Neuronal stem cell (in vitro differentiated cells): ENCODE data around the gene ZNF560.
A peak's percentile ranks its signal among the peaks of the same experiment; 100 is the strongest.
"Not testable (repeated sequence)": the region's sequence is repeated elsewhere in the genome, so short reads cannot be mapped to it uniquely, and the experiment has no call there.

Experiments
- DNase-seq: peaks from one replicate; pipeline ENCODE4 v3.0.0-alpha.2; 2013; ENCODE audit warnings: low spot score
- H2AFZ ChIP-seq: one replicate; pipeline ENCODE4 v1.6.1; 2013; ENCODE audit warnings: mild to moderate bottlenecking, low read length, inconsistent platforms
- H2AK5ac ChIP-seq: 2 replicates; pipeline ENCODE4 v1.6.1; 2013; ENCODE audit warnings: low read depth, mild to moderate bottlenecking, inconsistent platforms, low read length, moderate library complexity, mixed read lengths
- H2BK120ac ChIP-seq: 2 replicates; pipeline ENCODE4 v1.6.1; 2013; ENCODE audit warnings: low read depth, mild to moderate bottlenecking, inconsistent platforms, low read length, moderate library complexity, mixed read lengths
- H2BK12ac ChIP-seq: one replicate; pipeline ENCODE4 v1.6.1; 2013; ENCODE audit warnings: low read length, inconsistent platforms
- H2BK15ac ChIP-seq: 2 replicates; pipeline ENCODE4 v1.6.1; 2013; ENCODE audit warnings: mild to moderate bottlenecking, low read length, inconsistent platforms, mixed read lengths
- H2BK5ac ChIP-seq: one replicate; pipeline ENCODE4 v1.6.1; 2013; ENCODE audit warnings: inconsistent platforms, mild to moderate bottlenecking, low read length, moderate library complexity
- H3K14ac ChIP-seq: one replicate; pipeline ENCODE4 v1.6.1; 2013; ENCODE audit warnings: low read length, inconsistent platforms
- H3K18ac ChIP-seq: 2 replicates; pipeline ENCODE4 v1.6.1; 2013; ENCODE audit warnings: low read length, inconsistent platforms
- H3K23ac ChIP-seq: 2 replicates; pipeline ENCODE4 v1.6.1; 2013; ENCODE audit warnings: low read depth, mild to moderate bottlenecking, mixed read lengths, low read length, inconsistent platforms; ENCODE audit not compliant: poor library complexity
- H3K27ac ChIP-seq: replicated peaks from 3 replicates; pipeline ENCODE4 v1.5.1; 2013; ENCODE audit warnings: low read length, inconsistent platforms
- H3K27me3 ChIP-seq, 3 experiments: 2 replicates each; pipeline ENCODE4 v1.6.1; 2013; ENCODE audit warnings: low read length in 3 of 3, mild to moderate bottlenecking in 2 of 3, inconsistent platforms in 1 of 3, low read depth in 1 of 3, mixed read lengths in 1 of 3, moderate library complexity in 1 of 3; ENCODE audit not compliant: control insufficient read depth in 3 of 3, insufficient read depth in 3 of 3
- H3K36me3 ChIP-seq, 2 donors: replicated peaks in 1 of 2; 2 replicates each; pipeline ENCODE4 v1.6.1; 2013; ENCODE audit warnings: low read length in 2 of 2; ENCODE audit not compliant: control insufficient read depth in 2 of 2, insufficient read depth in 2 of 2
- H3K4ac ChIP-seq: 2 replicates; pipeline ENCODE4 v1.6.1; 2013; ENCODE audit warnings: inconsistent platforms, mild to moderate bottlenecking, low read length, moderate library complexity
- H3K4me1 ChIP-seq, 2 donors: 1 replicate in 1 of 2; 2 replicates in 1 of 2; pipeline ENCODE4 v1.6.1; 2013; ENCODE audit warnings: low read length in 2 of 2, low read depth in 1 of 2; ENCODE audit not compliant: control insufficient read depth in 2 of 2, insufficient read depth in 1 of 2
- H3K4me2 ChIP-seq: one replicate; pipeline ENCODE4 v1.6.1; 2013; ENCODE audit warnings: mild to moderate bottlenecking, low read length, inconsistent platforms; ENCODE audit not compliant: insufficient read depth, poor library complexity, severe bottlenecking
- H3K4me3 ChIP-seq, 2 donors: 2 replicates each; pipeline ENCODE4 v1.5.1; 2013; ENCODE audit warnings: low read length in 2 of 2, mild to moderate bottlenecking in 2 of 2, inconsistent platforms in 1 of 2, moderate library complexity in 1 of 2
- H3K79me1 ChIP-seq: one replicate; pipeline ENCODE4 v1.6.1; 2013; ENCODE audit warnings: low read depth, mild to moderate bottlenecking, inconsistent platforms, low read length, moderate library complexity
- H3K9ac ChIP-seq: one replicate; pipeline ENCODE4 v1.6.1; 2013; ENCODE audit warnings: mild to moderate bottlenecking, low read depth, low read length, inconsistent platforms; ENCODE audit not compliant: poor library complexity
- H3K9me3 ChIP-seq, 2 donors: replicated peaks in 1 of 2; 2 replicates each; pipeline versions ENCODE3 to v1.6.1; 2013; ENCODE audit warnings: low read length in 2 of 2, mild to moderate bottlenecking in 2 of 2, inconsistent platforms in 1 of 2, low read depth in 1 of 2, mixed read lengths in 1 of 2, moderate library complexity in 1 of 2; ENCODE audit not compliant: control insufficient read depth in 2 of 2, insufficient read depth in 1 of 2
- H4K8ac ChIP-seq: one replicate; pipeline ENCODE4 v1.6.1; 2013; ENCODE audit warnings: low read depth, mild to moderate bottlenecking, inconsistent platforms, low read length, moderate library complexity
- H4K91ac ChIP-seq: one replicate; pipeline ENCODE4 v1.6.1; 2013; ENCODE audit warnings: low read length, low read depth, mild to moderate bottlenecking, inconsistent platforms; ENCODE audit not compliant: poor library complexity
- WGBS, 2 donors: extraction: QIAGEN DNeasy Blood & Tissue Kit; methylation state at CpG; one replicate each; pipeline ENCODE4 v1.1.7; 2013; ENCODE audit warnings: missing lambda C conversion rate in 2 of 2, mixed read lengths in 1 of 2; ENCODE audit not compliant: insufficient read length in 2 of 2, insufficient replicate concordance in 1 of 2; ENCODE audit errors: extremely low coverage in 2 of 2; 5-methylcytosine and 5-hydroxymethylcytosine counted together

The ZNF560 gene

DNA sequence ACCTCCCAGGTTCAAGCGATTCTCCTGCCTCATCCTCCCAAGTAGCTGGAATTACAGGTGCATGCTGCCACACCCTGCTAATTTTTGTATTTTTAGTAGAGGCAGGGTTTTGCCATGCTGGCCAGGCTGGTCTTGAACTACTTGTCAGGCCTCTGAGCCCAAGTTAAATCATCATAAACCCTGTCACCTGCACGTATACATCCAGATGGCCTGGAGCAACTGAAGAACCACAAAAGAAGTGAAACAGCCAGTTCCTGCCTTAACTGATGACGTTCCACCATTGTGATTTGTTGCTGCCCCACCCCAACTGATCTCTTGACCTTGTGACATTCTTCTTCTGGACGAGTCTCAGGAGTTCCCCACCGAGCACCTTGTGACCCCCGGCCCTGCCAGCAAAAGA, 40.8 kb upstream of the ZNF560 start:
- DNase-seq, H3K79me1 ChIP-seq, H2BK5ac ChIP-seq, H3K23ac ChIP-seq, H3K4me2 ChIP-seq, H2BK12ac ChIP-seq, H4K91ac ChIP-seq, H3K4ac ChIP-seq, H2BK120ac ChIP-seq, H2AK5ac ChIP-seq, H2BK15ac ChIP-seq, H3K18ac ChIP-seq, H3K27ac ChIP-seq, H3K9ac ChIP-seq, H3K4me1 ChIP-seq, H3K27me3 ChIP-seq, H3K14ac ChIP-seq, H4K8ac ChIP-seq: not testable (repeated sequence)
- peaks cover 19 to 30% of the 10 kb centered on the region in 2 donors for H3K36me3 ChIP-seq
- no CpG with 5 or more reads among the region's 6 CpGs for WGBS, 2 donors
- peak overlapping the region in 1 of 2 donors; percentile 85 for H3K4me3 ChIP-seq
- peak overlapping the region; percentile 89 for H2AFZ ChIP-seq
- H3K9me3 ChIP-seq = peaks cover 16 to 36% of the 10 kb centered on the region in 2 donors

DNA sequence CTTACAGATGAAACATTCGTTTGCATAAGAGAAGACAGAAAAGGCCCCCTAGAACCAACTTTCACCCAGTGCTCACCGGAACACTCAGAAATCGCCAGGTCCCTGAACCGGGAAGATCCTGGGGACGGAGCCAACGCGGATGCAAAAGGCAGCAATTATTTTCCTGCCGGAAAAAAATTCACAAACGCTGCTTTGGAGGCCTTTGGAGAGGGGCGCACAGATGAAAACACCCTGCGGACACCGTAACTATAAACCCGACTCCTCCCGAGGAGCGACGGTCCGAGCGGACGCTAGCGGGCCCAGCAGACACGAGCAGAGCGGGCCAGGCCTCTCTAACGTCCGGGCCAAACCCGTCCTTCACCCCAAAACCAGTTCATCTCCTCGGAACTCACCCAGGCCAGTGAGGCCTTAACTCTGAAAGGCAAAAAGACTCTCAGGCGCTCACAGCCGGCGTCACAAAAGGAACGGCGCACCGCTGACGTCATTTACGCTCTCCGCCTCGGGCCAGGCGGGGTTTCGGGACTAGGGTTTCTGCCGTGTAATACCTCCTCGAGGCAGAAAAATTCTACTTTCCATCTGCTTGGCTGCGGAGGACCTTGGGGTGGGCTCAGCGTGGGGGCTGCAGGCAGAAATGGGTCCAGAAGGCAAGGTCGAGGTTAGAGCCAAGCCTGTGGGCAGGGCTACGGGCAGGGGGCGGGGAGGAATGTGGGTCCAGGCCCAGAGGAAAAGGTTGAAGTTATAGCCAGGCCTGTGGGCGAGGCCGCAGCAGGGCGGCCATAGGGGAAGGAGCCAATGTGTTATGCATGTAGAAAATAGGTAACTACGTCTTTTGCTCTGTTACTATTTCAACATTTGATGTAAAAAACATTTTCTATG, 40.0 kb upstream of the ZNF560 start, which contains the start of gene ZNF426:
Gene ZNF426, minus strand, starts transcription at position 463 of the 876 bp plus-strand sequence. CDS start 2,413 bp downstream, outside the sequence.
- H3K9me3 ChIP-seq = peaks cover 22 to 44% of the 10 kb centered on the region in 2 donors
- H4K8ac ChIP-seq = peak within 1 kb of the TSS; percentile 99
- WGBS, 2 donors = no CpG with 5 or more reads among the region's 49 CpGs
- H3K23ac ChIP-seq = peak within 1 kb of the TSS; percentile 12
- H2BK12ac ChIP-seq = no peak within 1 kb of the TSS
- peak within 1 kb of the TSS; percentile 100 for H3K18ac ChIP-seq
- H3K4ac ChIP-seq = no peak within 1 kb of the TSS
- H2BK5ac ChIP-seq = peak within 1 kb of the TSS; percentile 94
- H2BK15ac ChIP-seq = no peak within 1 kb of the TSS
- no peaks in the 10 kb centered on the region for H3K79me1 ChIP-seq
- H2BK120ac ChIP-seq = no peak within 1 kb of the TSS
- no peak within 1 kb of the TSS for H4K91ac ChIP-seq
- no peaks in the 10 kb centered on the region for H3K27me3 ChIP-seq
- peak within 1 kb of the TSS; percentile 88 for H3K27ac ChIP-seq
- peaks cover 0 to 2% of the 10 kb centered on the region in 2 donors for H3K4me1 ChIP-seq
- H3K4me2 ChIP-seq = peak within 1 kb of the TSS; percentile 60
- H2AFZ ChIP-seq = peak within 1 kb of the TSS; percentile 89
- peak within 1 kb of the TSS; percentile 89 for H3K14ac ChIP-seq
- peak within 1 kb of the TSS; percentile 97 for H3K9ac ChIP-seq
- peaks cover 26 to 38% of the 10 kb centered on the region in 2 donors for H3K36me3 ChIP-seq
- peak within 1 kb of the TSS; percentile 29 for H2AK5ac ChIP-seq
- DNase-seq = peak; percentile 82
- H3K4me3 ChIP-seq = peak within 1 kb of the TSS; percentile 85 to 99

DNA sequence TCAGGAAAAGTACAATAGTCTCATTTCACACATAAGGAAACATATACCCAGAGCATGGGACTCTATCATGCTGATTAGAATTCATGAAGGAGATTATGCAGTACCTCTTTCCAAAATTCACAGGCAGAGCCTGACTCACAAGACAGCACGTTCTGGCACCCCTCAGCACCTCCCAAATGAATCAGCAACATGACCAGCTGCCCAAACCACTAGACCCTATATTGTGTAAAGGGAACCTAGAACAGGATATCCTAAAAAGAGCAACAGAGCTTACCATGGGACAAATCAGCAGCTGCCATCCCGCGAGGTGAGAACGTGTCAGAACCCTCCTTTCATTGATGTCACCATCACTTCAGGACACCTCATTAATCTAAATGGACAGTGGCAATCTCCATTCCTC, 37.5 kb upstream of the ZNF560 start:
- Histone ChIP-seq H2BK5ac (no peak overlapping the region), H4K91ac (no peak overlapping the region), H3K4me3 (no peak overlapping the region), H2BK12ac (no peak overlapping the region), H3K18ac (no peak overlapping the region), H2BK15ac (no peak overlapping the region), H3K4me2 (no peak overlapping the region), H3K36me3 (peaks cover 43 to 63% of the 10 kb centered on the region in 2 donors), H3K23ac (no peak overlapping the region), H3K4me1 (peaks cover 0 to 2% of the 10 kb centered on the region in 2 donors), H3K27me3 (no peaks in the 10 kb centered on the region), H2BK120ac (no peak overlapping the region), H3K27ac (no peak overlapping the region), H4K8ac (no peak overlapping the region), H3K4ac (no peak overlapping the region), H3K14ac (no peak overlapping the region), H2AK5ac (no peak overlapping the region), H3K79me1 (no peaks in the 10 kb centered on the region), H2AFZ (no peak overlapping the region), H3K9me3 (peaks cover 39 to 67% of the 10 kb centered on the region in 2 donors), H3K9ac (no peak overlapping the region)
- no peak for DNase-seq
- no CpG with 5 or more reads among the region's 4 CpGs for WGBS, 2 donors

DNA sequence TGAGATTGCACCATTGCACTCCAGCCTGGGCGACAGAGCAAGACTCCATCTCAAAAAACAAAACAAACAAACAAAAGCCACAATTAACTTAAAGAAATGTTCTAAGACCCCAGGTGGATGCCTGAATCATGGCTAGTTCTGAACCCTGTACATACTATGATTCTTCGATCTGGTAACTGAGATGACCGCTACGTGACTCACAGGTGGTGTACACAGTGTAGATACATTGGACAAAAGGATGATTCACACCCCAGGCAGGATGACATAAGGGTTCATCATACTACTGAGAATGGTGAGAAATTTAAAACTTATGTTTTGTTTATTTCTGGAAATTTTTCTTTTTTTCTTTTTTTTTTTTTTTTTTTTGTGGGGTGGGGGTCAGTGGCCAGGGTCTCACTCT, 33.5 kb upstream of the ZNF560 start:
- Histone ChIP-seq H2BK120ac (no peak overlapping the region), H3K4ac (no peak overlapping the region), H3K18ac (no peak overlapping the region), H3K36me3 (peaks cover 75 to 100% of the 10 kb centered on the region in 2 donors), H4K91ac (no peak overlapping the region), H3K4me3 (no peak overlapping the region), H3K4me2 (no peak overlapping the region), H2AFZ (no peak overlapping the region), H2AK5ac (no peak overlapping the region), H3K4me1 (no peaks in the 10 kb centered on the region), H3K9me3 (peaks cover 68 to 97% of the 10 kb centered on the region in 2 donors), H3K14ac (no peak overlapping the region), H4K8ac (no peak overlapping the region), H3K23ac (no peak overlapping the region), H3K27ac (no peak overlapping the region), H2BK5ac (no peak overlapping the region), H2BK12ac (no peak overlapping the region), H2BK15ac (no peak overlapping the region), H3K79me1 (no peaks in the 10 kb centered on the region), H3K9ac (no peak overlapping the region), H3K27me3 (no peaks in the 10 kb centered on the region)
- DNase-seq = no peak
- no CpG with 5 or more reads among the region's 4 CpGs for WGBS, 2 donors
